Medulla oblongata (tissue), 1 donor: ENCODE results near the gene ZBTB7C.
A peak's percentile ranks its signal among the peaks of the same experiment; 100 is the strongest.

Source experiments
- DNase-seq: peaks from one replicate; pipeline ENCODE4 v3.0.0-alpha.2; 2015; ENCODE audit errors: extremely low spot score

Gene ZBTB7C

DNA sequence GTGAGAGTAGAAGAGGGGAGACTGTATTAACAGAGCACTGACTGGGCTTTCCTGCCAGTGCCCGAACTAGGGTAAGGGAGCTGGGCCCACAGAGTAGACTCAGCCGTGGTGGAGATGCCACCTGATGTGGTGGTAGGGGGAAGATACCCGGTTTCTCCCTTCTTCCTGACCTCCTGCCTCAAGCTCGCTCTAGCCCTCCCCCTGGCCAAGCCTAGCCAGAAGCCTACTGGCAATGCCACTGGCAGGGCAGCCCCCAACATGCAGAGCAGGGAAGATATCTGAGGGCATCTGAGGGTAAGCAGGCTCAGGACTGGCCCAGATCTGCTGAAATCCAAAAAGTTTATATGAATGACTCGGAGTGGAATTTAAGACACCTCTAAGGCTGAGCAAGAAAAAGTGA lies 316.1 kb downstream of the ZBTB7C start:
- no peak for DNase-seq

DNA sequence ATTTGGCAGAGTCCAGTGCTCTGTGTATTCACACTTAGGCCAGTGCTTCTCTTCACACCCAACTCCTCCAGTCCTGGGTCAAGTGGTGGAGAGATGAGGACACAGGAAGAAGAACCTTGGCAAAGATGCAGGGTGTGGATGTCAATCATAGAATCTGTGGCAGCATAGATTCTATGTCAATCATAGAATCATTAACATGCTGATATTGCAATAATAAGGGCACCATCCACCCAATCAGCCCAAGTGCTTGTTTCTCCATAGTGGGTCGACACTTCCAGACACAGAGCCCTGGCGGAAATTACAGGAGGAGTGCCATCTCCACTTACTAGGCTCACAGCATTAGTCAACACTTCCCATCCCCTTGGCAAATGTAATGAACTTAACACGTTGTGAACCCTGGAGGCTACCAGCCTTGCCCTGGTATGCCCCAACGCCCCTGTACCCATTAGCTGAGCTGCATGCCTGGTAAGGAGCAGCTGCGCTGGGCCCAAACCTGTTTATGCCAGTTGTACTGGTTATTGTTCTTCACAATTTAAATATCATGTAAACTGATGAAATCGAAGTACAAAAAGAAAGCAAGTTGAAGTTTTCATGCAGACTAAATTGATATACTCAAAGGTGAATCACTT lies 317.2 kb downstream of the ZBTB7C start:
- DNase-seq = no peak

DNA sequence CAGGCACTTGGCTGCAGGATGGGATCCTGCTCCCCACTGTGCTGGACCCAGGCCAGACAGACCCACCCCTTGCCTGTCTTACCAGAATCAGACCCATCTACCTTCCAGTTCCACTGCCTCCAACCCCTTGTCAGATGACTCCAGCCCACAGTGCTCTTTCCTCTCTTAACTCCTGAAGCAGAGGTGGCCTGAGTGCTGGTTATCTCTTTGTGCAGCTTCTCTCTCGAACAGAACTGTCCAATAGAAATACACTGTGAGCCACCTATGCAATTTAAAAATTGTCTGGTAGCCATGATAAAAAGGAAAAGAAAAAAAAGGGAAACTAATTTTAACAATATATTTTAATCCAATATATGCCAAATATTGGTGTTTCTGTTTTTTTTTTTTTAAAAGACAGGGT lies 318.5 kb downstream of the ZBTB7C start:
- no peak for DNase-seq

DNA sequence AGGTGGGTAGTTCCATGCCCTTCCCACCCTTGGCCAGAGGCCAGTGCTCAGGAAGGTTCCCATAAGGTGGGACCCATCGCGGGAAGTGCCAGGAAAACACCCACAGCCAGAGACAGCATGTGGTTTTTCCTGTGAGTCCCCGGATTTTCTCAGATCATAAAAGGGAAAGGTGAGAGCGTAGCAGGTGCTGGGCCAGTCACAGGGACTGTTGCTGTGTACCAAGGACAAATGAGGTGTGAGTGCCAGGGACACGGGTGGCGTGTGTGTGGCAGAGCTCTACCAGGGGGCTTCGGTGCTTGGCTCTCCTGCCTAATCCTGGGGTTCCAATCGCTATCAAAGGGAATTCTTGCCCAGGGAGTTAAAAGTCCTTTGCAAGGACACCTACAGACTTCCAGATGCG lies 319.2 kb downstream of the ZBTB7C start:
- no peak for DNase-seq

- no peak for DNase-seq
These were observed 323.2 kb downstream of the ZBTB7C start for GRCh38 chr18:48085781-48086487.

DNA sequence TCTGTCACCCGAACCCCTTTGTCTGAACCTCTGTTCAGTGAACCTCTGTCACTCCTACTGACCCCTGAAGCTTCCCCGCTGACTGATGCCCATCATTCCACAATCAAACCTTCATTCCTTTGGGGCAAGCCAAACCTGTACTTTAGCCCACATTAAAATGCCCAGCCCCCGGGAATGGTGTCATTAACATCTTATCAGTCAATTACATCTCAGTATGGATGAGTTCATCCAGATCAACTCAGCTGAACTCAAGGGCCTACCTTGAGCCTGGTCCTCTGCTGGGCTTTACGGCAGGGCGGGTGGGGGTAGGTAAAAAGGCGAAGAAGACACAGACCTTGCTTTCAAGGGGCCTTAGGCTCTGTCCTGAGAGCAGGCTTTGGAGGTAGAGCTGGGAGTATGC lies 324.3 kb downstream of the ZBTB7C start:
- no peak for DNase-seq

GRCh38 chr18:48084041-48084757 lies 325.0 kb downstream of the ZBTB7C start:
- no peak for DNase-seq

DNA sequence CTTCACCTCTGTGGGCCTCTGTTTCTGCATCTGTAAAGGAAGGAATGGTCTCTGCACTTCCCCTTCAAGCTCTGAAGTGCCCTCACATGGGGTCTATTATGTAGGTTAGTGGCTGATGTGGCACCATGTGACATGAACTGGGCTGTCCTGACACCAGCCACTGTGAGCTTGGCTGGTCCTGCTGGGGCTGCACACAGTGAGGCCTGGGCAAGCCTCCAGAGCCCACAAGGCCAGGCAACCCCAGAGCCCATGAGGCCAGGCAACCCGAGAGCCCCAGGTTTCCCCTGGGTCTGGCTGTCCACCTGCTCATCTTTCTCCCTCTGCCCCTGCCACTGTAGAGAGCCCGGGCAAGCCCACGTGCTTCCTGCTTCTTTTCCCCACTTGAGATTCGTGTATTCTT lies 328.6 kb downstream of the ZBTB7C start:
- peak; percentile 54 for DNase-seq

- peak; percentile 31 for DNase-seq
These were observed 329.3 kb downstream of the ZBTB7C start for GRCh38 chr18:48079885-48080284.

- no peak for DNase-seq
These were observed 330.7 kb downstream of the ZBTB7C start for GRCh38 chr18:48078448-48078847.

DNA sequence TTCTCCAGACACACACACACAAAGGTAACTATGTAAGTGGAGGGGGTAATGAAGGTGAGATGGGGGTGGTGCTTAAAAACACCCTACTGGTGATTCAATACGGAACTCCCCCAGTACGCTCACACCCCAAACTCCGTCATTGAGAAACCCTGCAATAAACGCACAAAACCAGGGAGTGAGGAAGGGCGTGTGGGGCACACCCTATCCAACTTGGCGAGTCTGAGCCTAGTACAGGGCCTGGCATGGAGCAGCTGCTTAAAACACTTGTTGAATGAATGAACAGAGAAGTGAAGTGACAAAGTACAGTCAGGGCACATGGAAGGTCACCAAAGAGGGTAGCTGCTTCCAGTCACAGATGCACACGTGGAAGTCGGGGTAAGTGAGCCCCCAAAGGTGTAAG lies 331.9 kb downstream of the ZBTB7C start:
- no peak for DNase-seq

DNA sequence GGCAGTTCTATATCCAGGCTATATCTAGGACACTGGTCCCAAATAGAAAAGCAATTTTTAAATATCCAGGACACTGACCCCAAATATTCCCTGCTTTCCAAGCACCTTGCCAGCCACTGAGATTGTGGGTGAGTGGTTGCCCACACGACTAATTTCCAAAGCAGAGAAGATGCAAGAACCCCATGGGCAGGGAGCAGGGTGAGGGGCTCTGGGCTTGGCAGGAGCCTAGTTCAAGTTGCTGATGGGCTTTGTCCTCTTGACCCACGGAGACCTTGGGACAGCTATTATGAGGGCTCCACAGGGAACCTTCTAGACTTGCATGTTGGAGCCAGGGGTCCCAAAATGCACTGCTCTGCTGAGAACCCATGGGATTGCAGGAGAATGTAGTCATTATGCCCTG lies 332.7 kb downstream of the ZBTB7C start:
- no peak for DNase-seq

DNA sequence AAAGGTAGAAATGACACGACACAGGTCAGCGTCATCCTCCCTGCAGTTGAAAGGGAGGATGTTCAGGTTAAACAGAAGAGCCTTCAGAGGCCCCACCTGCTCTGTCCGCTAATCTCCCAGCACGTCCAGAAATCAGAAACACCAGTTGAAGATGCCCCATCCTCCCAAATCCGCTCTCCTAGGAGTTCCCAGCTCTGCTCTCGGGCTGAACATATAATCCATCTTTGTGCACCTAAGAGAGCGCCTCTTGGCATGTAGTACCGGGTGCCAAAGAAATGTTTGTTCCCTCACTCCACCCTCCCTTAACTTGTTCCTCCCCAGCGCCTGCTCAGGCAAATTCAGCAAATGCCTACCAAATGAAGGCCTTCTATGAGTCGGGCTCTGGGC lies 333.5 kb downstream of the ZBTB7C start:
- DNase-seq = no peak

DNA sequence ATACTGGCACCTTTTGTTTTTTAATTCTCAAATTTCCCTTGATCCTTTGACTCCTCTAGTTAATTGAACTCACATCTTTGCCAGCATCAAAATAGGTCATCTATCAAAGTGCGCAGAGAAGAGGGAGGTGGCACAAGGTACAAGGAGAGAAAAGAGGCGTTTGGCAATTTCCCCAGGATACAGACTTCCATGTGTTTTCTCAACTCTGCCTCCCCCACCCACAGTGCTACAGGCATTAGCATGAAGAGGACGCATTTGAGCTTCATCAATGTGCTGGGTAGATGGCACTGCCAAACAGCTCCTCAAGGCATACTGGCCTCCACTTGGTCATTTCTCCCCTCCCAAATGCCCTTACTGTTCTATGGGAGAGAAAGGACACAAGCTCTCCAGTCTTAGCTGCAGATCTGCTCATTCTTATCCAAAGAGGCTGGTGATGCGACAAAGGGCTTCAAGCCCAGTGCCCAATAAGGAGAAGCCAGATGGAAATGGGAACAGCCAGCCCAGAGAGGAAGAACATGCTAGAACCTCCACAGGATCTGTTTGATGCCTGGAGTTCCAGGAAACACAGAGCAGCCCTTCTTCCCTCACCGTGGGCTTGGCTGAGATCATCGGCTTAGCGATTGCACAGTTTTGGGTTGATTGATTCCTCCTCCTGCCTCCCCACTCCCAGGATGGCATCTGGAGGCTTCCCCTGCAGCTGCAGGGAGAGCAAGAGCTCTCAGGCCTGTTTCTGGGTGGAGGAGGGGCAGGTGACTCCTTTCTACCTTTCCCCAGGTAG lies 334.1 kb downstream of the ZBTB7C start:
- DNase-seq = peak; percentile 33

- DNase-seq = no peak
These were observed 335.8 kb downstream of the ZBTB7C start for GRCh38 chr18:48073211-48073930.

DNA sequence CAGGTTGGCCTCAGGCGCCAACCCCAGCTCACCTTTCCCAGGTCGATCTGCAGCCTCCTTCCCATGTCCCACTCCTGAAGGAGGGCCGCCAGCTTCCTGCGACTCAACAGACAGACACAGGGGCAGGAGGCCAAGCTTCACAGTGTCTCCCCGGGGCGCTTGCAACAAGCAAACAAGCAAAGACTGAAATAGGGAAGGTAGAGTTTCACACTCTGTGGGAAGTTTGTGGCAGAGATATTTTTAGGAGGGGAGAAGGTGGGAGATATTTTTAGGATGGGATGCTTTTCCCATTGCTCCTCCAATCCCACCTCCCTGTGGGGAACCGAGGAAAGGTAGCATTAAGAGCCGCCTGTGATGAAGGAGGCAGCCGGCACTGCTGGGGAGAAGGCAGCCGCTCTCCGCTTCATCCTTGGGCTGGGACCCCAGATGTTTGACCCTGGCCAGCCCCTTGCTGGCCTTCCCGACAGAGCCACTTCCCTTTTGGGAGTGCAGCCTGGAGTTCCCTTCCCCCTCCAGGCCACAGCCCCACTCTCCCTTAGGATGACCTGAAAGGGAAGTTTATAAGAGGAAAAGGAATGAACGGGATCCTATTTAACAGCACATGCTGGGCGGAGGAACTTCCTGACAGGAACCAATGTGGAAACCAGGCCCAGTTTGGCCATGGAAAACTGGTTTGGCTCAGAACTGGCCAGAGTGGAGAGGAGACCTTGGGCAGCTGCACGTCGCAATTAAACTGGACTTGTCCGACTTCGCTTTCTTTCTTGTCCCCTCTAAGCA lies 336.6 kb downstream of the ZBTB7C start:
- DNase-seq = no peak

GRCh38 chr18:48068916-48069445 lies 340.2 kb downstream of the ZBTB7C start:
- DNase-seq = no peak

DNA sequence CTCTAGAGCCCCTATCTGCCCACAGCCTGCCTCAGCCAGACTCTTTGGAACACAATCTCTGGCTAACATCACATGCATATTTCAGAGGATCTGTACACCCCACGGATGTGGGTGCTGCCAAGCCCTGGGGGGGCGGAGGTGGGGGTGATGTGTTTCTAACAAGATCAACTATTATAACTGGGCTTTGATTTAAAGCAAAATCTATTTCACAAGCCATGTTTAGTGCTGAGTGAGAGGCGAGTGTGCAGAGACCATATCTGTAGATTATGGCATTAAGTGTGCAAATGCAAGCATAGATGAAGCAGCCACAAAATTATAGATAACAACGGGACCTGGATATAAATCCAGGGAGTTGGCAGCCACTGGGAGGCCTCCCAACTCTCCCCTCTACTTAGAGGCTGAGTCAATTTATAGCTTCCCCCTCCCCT lies 342.9 kb downstream of the ZBTB7C start:
- DNase-seq = no peak

DNA sequence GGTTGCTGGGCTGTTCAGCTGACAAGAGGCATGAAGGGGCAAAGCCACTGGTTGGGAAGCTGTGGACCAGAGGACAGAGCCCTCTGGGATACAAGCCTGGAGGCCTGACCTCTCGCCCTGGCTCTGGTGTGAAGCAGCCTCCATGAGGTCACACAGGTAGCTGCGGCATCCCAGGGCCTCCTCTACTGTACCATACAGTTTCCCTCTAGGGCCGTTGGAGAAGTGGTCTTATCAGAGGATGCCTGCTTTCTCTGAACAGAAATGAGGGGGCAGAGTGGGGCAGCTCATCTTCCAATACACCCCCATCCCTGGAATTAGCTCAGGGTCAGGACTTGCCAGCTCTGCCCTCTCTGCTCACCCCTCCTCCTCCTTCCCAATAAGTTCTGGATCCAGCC lies 343.6 kb downstream of the ZBTB7C start:
- DNase-seq = no peak

- DNase-seq = no peak
These were observed 344.1 kb downstream of the ZBTB7C start for GRCh38 chr18:48064978-48065600.
